SK-N-MC (cell line): ENCODE measurements around the gene DDX5.
A peak's percentile ranks its signal among the peaks of the same experiment; 100 is the strongest.

ENCODE experiments used
- DNase-seq: peaks from one replicate; pipeline ENCODE4 v3.0.0-alpha.2; 2011; ENCODE audit warnings: low read depth, low spot score
- H3K27ac ChIP-seq: fragments of 200-600 bp; sonication (generic); 2 replicates; pipeline ENCODE4 v1.5.1; 2016; ENCODE audit warnings: mixed run types
- H3K36me3 ChIP-seq: fragments of 200-600 bp; sonication (generic); 2 replicates; pipeline ENCODE4 v1.6.1; 2017; ENCODE audit warnings: antibody characterized with exemption, low read length, mixed read lengths; ENCODE audit not compliant: insufficient read depth
- H3K4me3 ChIP-seq: fragments of 200-600 bp; sonication (generic); 2 replicates; pipeline ENCODE4 v1.5.1; 2016
- H3K9ac ChIP-seq: fragments of 200-600 bp; sonication (generic); 2 replicates; pipeline ENCODE4 v1.8.0; 2017; ENCODE audit warnings: mixed run types, mixed read lengths; ENCODE audit not compliant: insufficient read length
- H3K9me3 ChIP-seq: fragments of 200-600 bp; sonication (generic); 2 replicates; pipeline ENCODE4 v1.6.1; 2017; ENCODE audit warnings: low read depth, mild to moderate bottlenecking, antibody characterized with exemption, low read length, moderate library complexity, mixed read lengths
- EZH2 ChIP-seq: fragments of 200-600 bp; sonication (generic); IDR thresholded peaks from one replicate; pipeline ENCODE4 v1.6.1; 2017; ENCODE audit warnings: antibody characterized with exemption
- FOXP2 ChIP-seq: optimal IDR thresholded peaks from 2 replicates; pipeline ENCODE3; 2011; ENCODE audit warnings: mild to moderate bottlenecking, moderate library complexity; ENCODE audit not compliant: insufficient read depth; ENCODE audit errors: extremely low read length, control extremely low read depth
- POLR2AphosphoS5 ChIP-seq: IDR thresholded peaks from 2 replicates; pipeline ENCODE4 v1.6.1; 2012; ENCODE audit warnings: mild to moderate bottlenecking, low read depth, low read length, borderline replicate concordance

DDX5 gene

GRCh38 chr17:64527914-64528313 is 21.8 kb upstream of the DDX5 start:
- TF ChIP-seq EZH2 (no peak), FOXP2 (no peak), POLR2AphosphoS5 (no peak)
- Histone ChIP-seq H3K36me3 (peaks cover 92% of the 10 kb centered on the region), H3K9ac (no peak overlapping the region), H3K27ac (no peak overlapping the region), H3K4me3 (no peak overlapping the region), H3K9me3 (no peaks in the 10 kb centered on the region)
- no peak for DNase-seq

GRCh38 chr17:64520359-64520758 is 14.3 kb upstream of the DDX5 start:
- no peak overlapping the region for H3K4me3 ChIP-seq
- no peak overlapping the region for H3K27ac ChIP-seq
- H3K9ac ChIP-seq: no peak overlapping the region
- no peaks in the 10 kb centered on the region for H3K9me3 ChIP-seq
- no peak for DNase-seq
- peaks cover 77% of the 10 kb centered on the region for H3K36me3 ChIP-seq
- TF ChIP-seq POLR2AphosphoS5 (no peak), FOXP2 (no peak), EZH2 (no peak)

- Histone ChIP-seq H3K36me3 (peaks cover 77% of the 10 kb centered on the region), H3K4me3 (no peak overlapping the region), H3K9me3 (no peaks in the 10 kb centered on the region), H3K9ac (no peak overlapping the region), H3K27ac (no peak overlapping the region)
- TF ChIP-seq POLR2AphosphoS5 (no peak), FOXP2 (no peak), EZH2 (no peak)
- no peak for DNase-seq
Measured at GRCh38 chr17:64519601-64520000, 13.5 kb upstream of the DDX5 start.

- no peak for DNase-seq
- TF ChIP-seq EZH2: no peak
- no peak for TF ChIP-seq POLR2AphosphoS5
- no peak for TF ChIP-seq FOXP2
- Histone ChIP-seq H3K9ac (no peak overlapping the region), H3K27ac (no peak overlapping the region), H3K36me3 (peaks cover 88% of the 10 kb centered on the region), H3K9me3 (no peaks in the 10 kb centered on the region), H3K4me3 (no peak overlapping the region)
Measured at GRCh38 chr17:64515829-64516228, 9.7 kb upstream of the DDX5 start.

GRCh38 chr17:64515419-64515818 is 9.3 kb upstream of the DDX5 start:
- no peak overlapping the region for H3K4me3 ChIP-seq
- no peaks in the 10 kb centered on the region for H3K9me3 ChIP-seq
- no peak for DNase-seq
- TF ChIP-seq FOXP2 (no peak), EZH2 (no peak), POLR2AphosphoS5 (no peak)
- no peak overlapping the region for H3K9ac ChIP-seq
- peaks cover 90% of the 10 kb centered on the region for H3K36me3 ChIP-seq
- no peak overlapping the region for H3K27ac ChIP-seq

GRCh38 chr17:64509179-64509578 is 3.1 kb upstream of the DDX5 start:
- TF ChIP-seq EZH2: no peak
- TF ChIP-seq FOXP2: no peak
- no peak for TF ChIP-seq POLR2AphosphoS5
- Histone ChIP-seq H3K9ac (no peak overlapping the region), H3K4me3 (no peak overlapping the region), H3K27ac (no peak overlapping the region), H3K9me3 (no peaks in the 10 kb centered on the region), H3K36me3 (peaks cover 69% of the 10 kb centered on the region)
- DNase-seq: no peak

GRCh38 chr17:64508683-64509082 is 2.6 kb upstream of the DDX5 start:
- Histone ChIP-seq H3K4me3 (peak overlapping the region; percentile 90), H3K36me3 (peaks cover 69% of the 10 kb centered on the region), H3K9ac (peak overlapping the region; percentile 100)

GRCh38 chr17:64507413-64507782 is 1.3 kb upstream of the DDX5 start:
- Histone ChIP-seq H3K9ac (peak overlapping the region; percentile 100), H3K9me3 (no peaks in the 10 kb centered on the region), H3K27ac (peak overlapping the region; percentile 99), H3K36me3 (peaks cover 71% of the 10 kb centered on the region), H3K4me3 (peak overlapping the region; percentile 90)
- TF ChIP-seq FOXP2 (no peak), EZH2 (no peak), POLR2AphosphoS5 (no peak)
- DNase-seq: peak; percentile 52

More at GRCh38 chr17:64508683-64509082, 2.6 kb upstream of the DDX5 start:
- DNase-seq: no peak
- H3K9me3 ChIP-seq: no peaks in the 10 kb centered on the region
- TF ChIP-seq EZH2 (no peak), FOXP2 (no peak), POLR2AphosphoS5 (no peak)
- no peak overlapping the region for H3K27ac ChIP-seq
